Gastrocnemius medialis (tissue), 4 donors: Measurements from ENCODE around the gene ZMYM2. TPM values are rescaled to one million over a fixed set of nuclear protein-coding genes. Genes with fewer than 3 reads are reported as not detected.

ENCODE experiments used
- ATAC-seq, 2 donors: fragments of 150-250 bp; one replicate each; pipeline ENCODE4 v1.9.1; 2016
- DNase-seq, 2 donors: peaks; one replicate each; pipeline ENCODE4 v3.0.0-alpha.2; 2019
- H3K27ac ChIP-seq, 4 donors: fragments of 200-600 bp; sonication (generic); 1 replicate in 1 of 4; 2 replicates in 3 of 4; pipeline ENCODE4 v1.5.1; 2016 to 2018; ENCODE audit warnings: mild to moderate bottlenecking in 2 of 4, moderate library complexity in 1 of 4
- H3K27me3 ChIP-seq, 3 donors: fragments of 200-600 bp; sonication (generic) in 2 of 3; 1 replicate in 1 of 3; 2 replicates in 2 of 3; pipeline versions ENCODE4 v1.5.1 to v1.6.0; 2016 to 2019; ENCODE audit warnings: mild to moderate bottlenecking in 1 of 3, moderate library complexity in 1 of 3
- H3K36me3 ChIP-seq, 2 donors: fragments of 200-600 bp; sonication (generic) in 1 of 2; one replicate each; pipeline ENCODE4 v1.5.1; 2017 to 2018
- H3K4me1 ChIP-seq, 2 donors: fragments of 200-600 bp; sonication (generic) in 1 of 2; one replicate each; pipeline ENCODE4 v1.5.1; 2016 to 2017; ENCODE audit warnings: mild to moderate bottlenecking in 2 of 2
- H3K4me3 ChIP-seq, 4 donors: fragments of 200-600 bp; sonication (generic) in 3 of 4; 1 replicate in 1 of 4; 2 replicates in 3 of 4; pipeline ENCODE4 v1.5.1; 2016 to 2019; ENCODE audit warnings: mild to moderate bottlenecking in 2 of 4
- H3K9me3 ChIP-seq, 3 donors: fragments of 200-600 bp; sonication (generic) in 2 of 3; 1 replicate in 1 of 3; 2 replicates in 2 of 3; pipeline ENCODE4 v1.5.1; 2016 to 2019
- POLR2A ChIP-seq, 2 donors: fragments of 450-650 bp; IDR thresholded peaks; one replicate each; pipeline ENCODE4 v1.6.1; 2017; ENCODE audit warnings: antibody characterized with exemption in 2 of 2, mild to moderate bottlenecking in 2 of 2, moderate library complexity in 2 of 2
- in situ Hi-C, 4 donors: fragments of 200-750 bp; cut with MboI; loops; one replicate each; pipeline versions ENCODE4 v1.15.0 to v1.8.0; 2017; ENCODE audit warnings: low sequenced_read_pairs in 4 of 4
- intact Hi-C: fragments of 100-400 bp; cut with DNase I; formaldehyde crosslinking; loops from one replicate; pipeline ENCODE4 v1.15.1; 2023; ENCODE audit warnings: low total_unique reads
- total RNA-seq, 4 donors: library from RNA; depleted of rRNA; stranded (reverse); fragments of >200 nt; gene quantifications; one replicate each; pipeline versions ENCODE4 v1.1.0 to v1.2.3, GENCODE V29; 2016
- TF ChIP-seq, protein P1 (sequence below), 5 experiments: fragments of 450-650 bp in 3 of 5; fragments of 200-600 bp in 2 of 5; sonication (generic) in 2 of 5; IDR thresholded peaks in 4 of 5; conservative IDR thresholded peaks in 1 of 5; 1 replicate in 4 of 5; 2 replicates in 1 of 5; pipeline ENCODE4 v1.5.1; 2016 to 2019; ENCODE audit warnings: antibody characterized with exemption in 5 of 5, mild to moderate bottlenecking in 3 of 5, moderate library complexity in 3 of 5

The ZMYM2 gene
- total RNA-seq, 4 donors from 2014 or later, result 35.3 to 58.4 (median 47.1) TPM

- in situ Hi-C loops (no loop called here), intact Hi-C loops (no loop called here)
- no peak for TF ChIP-seq POLR2A (IDR thresholded peaks at IDR 0.05)
- TF ChIP-seq, protein P1, sequence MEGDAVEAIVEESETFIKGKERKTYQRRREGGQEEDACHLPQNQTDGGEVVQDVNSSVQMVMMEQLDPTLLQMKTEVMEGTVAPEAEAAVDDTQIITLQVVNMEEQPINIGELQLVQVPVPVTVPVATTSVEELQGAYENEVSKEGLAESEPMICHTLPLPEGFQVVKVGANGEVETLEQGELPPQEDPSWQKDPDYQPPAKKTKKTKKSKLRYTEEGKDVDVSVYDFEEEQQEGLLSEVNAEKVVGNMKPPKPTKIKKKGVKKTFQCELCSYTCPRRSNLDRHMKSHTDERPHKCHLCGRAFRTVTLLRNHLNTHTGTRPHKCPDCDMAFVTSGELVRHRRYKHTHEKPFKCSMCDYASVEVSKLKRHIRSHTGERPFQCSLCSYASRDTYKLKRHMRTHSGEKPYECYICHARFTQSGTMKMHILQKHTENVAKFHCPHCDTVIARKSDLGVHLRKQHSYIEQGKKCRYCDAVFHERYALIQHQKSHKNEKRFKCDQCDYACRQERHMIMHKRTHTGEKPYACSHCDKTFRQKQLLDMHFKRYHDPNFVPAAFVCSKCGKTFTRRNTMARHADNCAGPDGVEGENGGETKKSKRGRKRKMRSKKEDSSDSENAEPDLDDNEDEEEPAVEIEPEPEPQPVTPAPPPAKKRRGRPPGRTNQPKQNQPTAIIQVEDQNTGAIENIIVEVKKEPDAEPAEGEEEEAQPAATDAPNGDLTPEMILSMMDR (IDR thresholded peaks at IDR 0.05 in 4 of 5, conservative IDR thresholded peaks at IDR 0.05 in 1 of 5), result no peak
- H3K27me3 ChIP-seq, result no peaks in the 10 kb centered on the region
- ATAC-seq, result no peak
- no peaks in the 10 kb centered on the region for H3K9me3 ChIP-seq
- DNase-seq, result no peak
- H3K4me3 ChIP-seq, result no peak overlapping the region
- H3K4me1 ChIP-seq, result peaks cover 0 to 5% of the 10 kb centered on the region in 2 donors
- peaks cover 0 to 11% of the 10 kb centered on the region in 2 donors for H3K36me3 ChIP-seq
- no peak overlapping the region for H3K27ac ChIP-seq
Measured at GRCh38 chr13:20051366-20051765, 92.8 kb downstream of the ZMYM2 start.

DNA sequence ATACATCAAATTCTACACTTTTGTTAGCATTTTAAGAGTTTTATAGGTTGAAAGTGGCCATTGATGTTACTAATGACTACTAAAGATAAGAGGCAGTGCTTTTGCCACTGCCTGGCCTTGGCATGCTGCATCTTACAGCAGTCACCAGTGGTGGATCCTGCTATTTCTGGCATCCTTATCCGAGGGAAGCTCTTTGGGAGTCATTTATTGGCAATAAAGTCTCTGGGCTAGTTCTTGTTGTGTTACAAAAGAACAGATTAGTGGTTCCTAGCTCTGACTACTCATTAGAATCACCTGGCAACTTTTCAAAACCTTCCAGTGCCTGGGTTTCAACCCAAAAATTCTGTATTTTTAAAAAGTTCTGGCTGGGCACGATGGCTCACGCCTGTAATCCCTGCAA, 94.5 kb downstream of the ZMYM2 start:
- Histone ChIP-seq H3K4me1 (peaks cover 0 to 5% of the 10 kb centered on the region in 2 donors), H3K4me3 (no peak overlapping the region), H3K36me3 (peaks cover 0 to 11% of the 10 kb centered on the region in 2 donors), H3K27me3 (no peaks in the 10 kb centered on the region), H3K9me3 (no peaks in the 10 kb centered on the region), H3K27ac (no peak overlapping the region)
- TF ChIP-seq, protein P1 (IDR thresholded peaks at IDR 0.05 in 4 of 5, conservative IDR thresholded peaks at IDR 0.05 in 1 of 5), result no peak
- TF ChIP-seq POLR2A (IDR thresholded peaks at IDR 0.05), result no peak
- DNase-seq (no peak), ATAC-seq (no peak)
- in situ Hi-C loops, result no loop called here
- intact Hi-C loops, result no loop called here

DNA sequence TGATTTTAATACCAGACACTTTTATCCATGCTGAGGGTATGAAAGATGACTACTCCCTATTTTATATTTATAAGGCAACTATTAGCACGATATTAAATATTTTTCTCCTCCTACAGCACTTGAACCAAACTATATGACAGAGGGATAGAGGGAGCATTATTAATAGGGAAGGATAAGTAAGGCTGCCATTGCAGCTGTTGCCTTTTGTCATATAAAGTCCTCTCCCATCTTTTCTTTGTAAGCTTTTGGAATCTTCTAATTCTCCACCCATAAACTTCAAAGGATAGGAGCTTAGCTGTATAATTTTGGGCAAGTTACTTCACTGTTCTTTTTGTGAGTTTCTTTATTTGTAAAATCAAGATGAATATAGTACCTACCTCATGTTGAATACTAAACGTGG, 95.4 kb downstream of the ZMYM2 start:
- intact Hi-C loops, result no loop called here

DNA sequence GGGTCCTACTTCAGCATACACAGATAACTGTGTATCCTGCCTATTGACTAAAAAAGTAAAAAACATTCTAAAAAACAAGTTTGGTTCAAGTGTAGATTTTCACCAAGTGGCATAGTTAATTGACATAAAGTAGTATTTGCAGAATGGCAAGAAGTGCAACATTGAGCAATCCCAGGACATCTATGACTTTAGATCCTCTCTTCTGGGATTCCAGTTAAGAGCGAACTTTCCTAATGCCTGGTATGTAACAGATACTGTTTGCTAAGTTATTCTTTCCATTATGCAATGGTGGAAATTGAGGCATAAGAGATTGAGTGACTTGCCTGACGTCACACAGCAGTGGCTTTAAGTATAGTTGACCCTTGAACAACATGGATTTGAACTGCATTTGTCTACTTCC, 96.1 kb downstream of the ZMYM2 start:
- intact Hi-C loops, result no loop called here

More for the DNA sequence above, 95.4 kb downstream of the ZMYM2 start:
- ATAC-seq (no peak), DNase-seq (no peak)
- no peaks in the 10 kb centered on the region for H3K9me3 ChIP-seq
- in situ Hi-C loops, result no loop called here
- peaks cover 0 to 11% of the 10 kb centered on the region in 2 donors for H3K36me3 ChIP-seq
- no peak overlapping the region for H3K27ac ChIP-seq
- no peaks in the 10 kb centered on the region for H3K27me3 ChIP-seq
- H3K4me1 ChIP-seq, result peaks cover 0 to 5% of the 10 kb centered on the region in 2 donors
- no peak overlapping the region for H3K4me3 ChIP-seq
- no peak for TF ChIP-seq POLR2A (IDR thresholded peaks at IDR 0.05)

DNA sequence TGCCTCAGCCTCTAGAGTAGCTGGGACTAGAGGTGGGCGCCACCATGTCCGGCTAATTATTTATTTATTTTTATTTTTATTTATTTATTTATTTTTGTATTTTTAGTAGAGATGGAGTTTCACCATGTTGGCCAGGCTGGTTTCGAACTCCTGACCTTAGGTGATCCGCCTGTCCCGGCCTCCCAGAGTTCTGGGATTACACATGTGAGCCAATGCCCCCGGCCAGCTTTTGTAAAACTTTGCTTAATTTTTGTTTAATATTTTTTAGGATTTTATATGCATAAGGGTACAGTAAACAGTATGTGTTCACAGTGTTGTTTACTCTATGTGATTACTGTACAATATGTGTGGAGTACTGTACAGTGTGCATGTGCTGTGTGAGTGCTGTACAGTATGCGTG, 98.7 kb downstream of the ZMYM2 start:
- in situ Hi-C loops, result no loop called here
- Histone ChIP-seq H3K4me3 (no peak overlapping the region), H3K9me3 (no peaks in the 10 kb centered on the region), H3K27ac (no peak overlapping the region), H3K4me1 (no peaks in the 10 kb centered on the region), H3K27me3 (no peaks in the 10 kb centered on the region), H3K36me3 (peaks cover 0 to 39% of the 10 kb centered on the region in 2 donors)
- TF ChIP-seq, protein P1 (IDR thresholded peaks at IDR 0.05 in 4 of 5, conservative IDR thresholded peaks at IDR 0.05 in 1 of 5), result no peak
- TF ChIP-seq POLR2A (IDR thresholded peaks at IDR 0.05), result no peak
- intact Hi-C loops, result no loop called here
- no peak for ATAC-seq
- DNase-seq, result no peak

More for the DNA sequence above, 96.1 kb downstream of the ZMYM2 start:
- Histone ChIP-seq H3K27me3 (no peaks in the 10 kb centered on the region), H3K4me1 (peaks cover 0 to 1% of the 10 kb centered on the region in 2 donors), H3K27ac (no peak overlapping the region), H3K9me3 (no peaks in the 10 kb centered on the region), H3K36me3 (peaks cover 0 to 16% of the 10 kb centered on the region in 2 donors), H3K4me3 (no peak overlapping the region)
- ATAC-seq, result no peak
- DNase-seq, result no peak
- in situ Hi-C loops, result no loop called here
- no peak for TF ChIP-seq POLR2A (IDR thresholded peaks at IDR 0.05)
- TF ChIP-seq, protein P1 (IDR thresholded peaks at IDR 0.05 in 4 of 5, conservative IDR thresholded peaks at IDR 0.05 in 1 of 5), result no peak
